ENCODE measurements around the gene FUT8.

Gene FUT8

GRCh38 chr14:65501328-65501727, 88.8 kb downstream of the FUT8 start:
- peaks cover 33 to 45% of the 10 kb centered on the region in 2 donors for H3K4me1 Mint-ChIP-seq
- peaks cover 8 to 13% of the 10 kb centered on the region in 2 donors for H3K36me3 Mint-ChIP-seq
- H3K27me3 Mint-ChIP-seq: no peaks in the 10 kb centered on the region
- H3K4me3 Mint-ChIP-seq: no peak overlapping the region
- no peak for DNase-seq
- peaks cover 3 to 5% of the 10 kb centered on the region in 2 donors for H3K9me3 Mint-ChIP-seq
- peak; percentile 37 to 51 for ATAC-seq (replicated peaks)
- H3K27ac Mint-ChIP-seq: peak overlapping the region; percentile 48

- peak overlapping the region; percentile 82 for H3K27ac Mint-ChIP-seq
- H3K27me3 Mint-ChIP-seq: no peaks in the 10 kb centered on the region
- DNase-seq (no peak), ATAC-seq (replicated peaks) (peak; percentile 93 to 95)
- H3K9me3 Mint-ChIP-seq: no peaks in the 10 kb centered on the region
- peaks cover 30 to 45% of the 10 kb centered on the region in 2 donors for H3K4me1 Mint-ChIP-seq
- H3K4me3 Mint-ChIP-seq: peak overlapping the region in 1 of 2 donors; percentile 26
- peaks cover 3 to 10% of the 10 kb centered on the region in 2 donors for H3K36me3 Mint-ChIP-seq
Observed at GRCh38 chr14:65502676-65503124, 90.2 kb downstream of the FUT8 start.

GRCh38 chr14:65503771-65504170, 91.2 kb downstream of the FUT8 start:
- H3K4me1 Mint-ChIP-seq: peaks cover 27 to 41% of the 10 kb centered on the region in 2 donors

GRCh38 chr14:65506801-65507200, 94.3 kb downstream of the FUT8 start:
- H3K9me3 Mint-ChIP-seq: peaks cover 6 to 17% of the 10 kb centered on the region in 2 donors
- no peak overlapping the region for H3K4me3 Mint-ChIP-seq
- ATAC-seq (replicated peaks) (no peak), DNase-seq (no peak)
- H3K27ac Mint-ChIP-seq: no peak overlapping the region
- peaks cover 10 to 34% of the 10 kb centered on the region in 2 donors for H3K36me3 Mint-ChIP-seq
- H3K4me1 Mint-ChIP-seq: peaks cover 20 to 30% of the 10 kb centered on the region in 2 donors
- H3K27me3 Mint-ChIP-seq: no peaks in the 10 kb centered on the region

More at GRCh38 chr14:65503771-65504170, 91.2 kb downstream of the FUT8 start:
- H3K27ac Mint-ChIP-seq: no peak overlapping the region
- H3K9me3 Mint-ChIP-seq: peaks cover under 1 to 2% of the 10 kb centered on the region in 2 donors
- H3K27me3 Mint-ChIP-seq: no peaks in the 10 kb centered on the region
- H3K36me3 Mint-ChIP-seq: peaks cover 5 to 18% of the 10 kb centered on the region in 2 donors
- DNase-seq (no peak), ATAC-seq (replicated peaks) (no peak)
- H3K4me3 Mint-ChIP-seq: no peak overlapping the region

GRCh38 chr14:65509842-65510241, 97.3 kb downstream of the FUT8 start:
- Mint-ChIP-seq H3K27me3 (no peaks in the 10 kb centered on the region), H3K36me3 (peaks cover 10 to 34% of the 10 kb centered on the region in 2 donors), H3K27ac (no peak overlapping the region), H3K4me1 (peaks cover 11 to 14% of the 10 kb centered on the region in 2 donors), H3K4me3 (no peak overlapping the region), H3K9me3 (peaks cover 6 to 17% of the 10 kb centered on the region in 2 donors)
- DNase-seq (no peak), ATAC-seq (replicated peaks) (no peak)

- Mint-ChIP-seq H3K4me1 (peaks cover 17 to 19% of the 10 kb centered on the region in 2 donors), H3K27ac (no peak overlapping the region), H3K9me3 (peaks cover 6 to 17% of the 10 kb centered on the region in 2 donors), H3K36me3 (peaks cover 8 to 17% of the 10 kb centered on the region in 2 donors), H3K4me3 (no peak overlapping the region), H3K27me3 (no peaks in the 10 kb centered on the region)
- ATAC-seq (replicated peaks): no peak
- DNase-seq: no peak
Observed at GRCh38 chr14:65513671-65514070, 101.1 kb downstream of the FUT8 start.

DNA sequence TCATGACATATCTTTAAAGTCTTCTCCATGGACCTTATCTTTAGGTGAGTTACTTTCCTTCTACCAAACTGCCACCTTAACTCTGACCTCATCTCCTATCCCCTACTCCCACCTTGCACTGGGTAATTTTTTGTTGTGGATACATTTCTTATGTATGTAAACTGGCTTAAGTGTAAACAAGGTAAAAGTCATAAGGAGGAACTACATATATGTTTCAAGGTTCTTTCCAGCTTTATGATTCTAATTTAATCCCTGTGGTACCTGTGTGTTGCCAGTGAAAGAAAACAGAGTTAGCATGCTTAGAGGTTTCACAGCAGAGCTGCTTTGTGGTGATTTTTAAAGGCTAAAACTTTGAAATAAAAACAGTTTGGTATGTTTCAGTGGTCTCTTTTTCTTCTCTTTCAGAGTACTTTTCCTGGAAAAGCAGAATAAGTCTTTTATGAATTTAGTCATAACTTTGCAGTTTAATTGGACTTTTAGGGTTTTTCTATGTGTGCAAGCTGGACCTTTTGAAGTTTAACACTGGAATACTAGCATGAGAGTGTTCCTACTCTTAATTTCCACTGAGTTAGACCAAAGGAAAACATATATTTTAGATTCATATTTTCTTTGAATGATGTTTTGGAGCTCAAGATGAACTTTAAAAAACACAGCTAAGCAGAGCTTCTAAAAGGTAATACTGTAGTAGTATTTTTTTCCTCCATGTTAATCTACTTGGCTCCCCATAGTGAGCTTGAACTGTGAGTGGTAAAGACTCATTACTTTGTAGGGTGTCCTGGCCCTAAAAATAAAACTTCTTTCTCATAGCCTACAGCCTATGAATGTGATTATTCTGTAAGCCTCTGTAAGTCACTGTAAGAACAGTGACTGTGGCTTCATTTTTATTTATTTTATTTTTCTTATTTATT, 105.4 kb downstream of the FUT8 start:
- H3K27ac Mint-ChIP-seq: no peak overlapping the region
- H3K9me3 Mint-ChIP-seq: no peaks in the 10 kb centered on the region
- DNase-seq (no peak), ATAC-seq (replicated peaks) (peak; percentile 55 to 62)
- peaks cover 0 to 3% of the 10 kb centered on the region in 2 donors for H3K36me3 Mint-ChIP-seq
- peaks cover 9 to 20% of the 10 kb centered on the region in 2 donors for H3K4me1 Mint-ChIP-seq
- H3K27me3 Mint-ChIP-seq: no peaks in the 10 kb centered on the region
- no peak overlapping the region for H3K4me3 Mint-ChIP-seq

DNA sequence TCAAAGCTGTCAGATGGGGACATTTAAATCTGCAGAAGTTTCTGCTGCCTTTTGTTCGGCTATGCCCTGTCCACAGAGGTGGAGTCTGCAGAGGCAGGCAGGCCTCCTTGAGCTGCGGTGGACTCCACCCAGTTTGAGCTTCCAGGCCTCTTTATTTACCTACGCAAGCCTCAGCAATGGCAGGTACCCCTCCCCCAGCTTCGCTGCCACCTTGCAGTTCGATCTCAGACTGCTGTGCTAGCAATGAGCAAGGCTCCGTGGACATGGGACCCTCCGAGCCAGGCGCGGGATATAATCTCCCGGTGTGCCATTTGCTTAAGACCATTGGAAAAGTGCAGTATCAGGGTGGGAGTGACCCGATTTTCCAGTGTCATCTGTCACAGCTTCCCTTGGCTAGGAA, 115.5 kb downstream of the FUT8 start:
- Mint-ChIP-seq H3K27ac (no peak overlapping the region), H3K4me1 (peaks cover 31 to 53% of the 10 kb centered on the region in 2 donors), H3K27me3 (no peaks in the 10 kb centered on the region), H3K36me3 (peaks cover 17 to 48% of the 10 kb centered on the region in 2 donors), H3K4me3 (no peak overlapping the region), H3K9me3 (peaks cover 18 to 22% of the 10 kb centered on the region in 2 donors)
- ATAC-seq (replicated peaks) (no peak), DNase-seq (no peak)

DNA sequence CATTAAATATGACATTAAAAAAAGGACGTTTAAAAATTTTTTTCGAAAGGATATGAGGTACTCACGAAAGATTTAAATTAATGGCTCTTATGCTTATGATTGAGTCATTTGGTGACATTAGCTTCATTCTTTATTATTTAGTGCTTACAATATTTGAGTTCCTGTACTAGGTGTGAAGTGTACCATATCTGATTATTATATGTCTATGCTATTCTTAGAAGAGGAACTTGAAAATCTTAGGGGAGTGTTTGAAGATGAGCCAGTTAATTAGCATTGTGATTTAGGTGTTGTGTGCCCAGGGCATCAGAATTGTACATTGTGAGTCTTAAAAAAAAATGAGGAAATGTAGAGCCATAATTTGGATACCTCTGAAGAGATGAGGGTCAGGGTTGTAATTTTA, 118.6 kb downstream of the FUT8 start:
- H3K4me1 Mint-ChIP-seq: peaks cover 11 to 29% of the 10 kb centered on the region in 2 donors
- H3K36me3 Mint-ChIP-seq: peaks cover 13 to 29% of the 10 kb centered on the region in 2 donors
- no peak overlapping the region for H3K27ac Mint-ChIP-seq
- H3K27me3 Mint-ChIP-seq: no peaks in the 10 kb centered on the region
- peaks cover 12 to 13% of the 10 kb centered on the region in 2 donors for H3K9me3 Mint-ChIP-seq
- DNase-seq: no peak
- H3K4me3 Mint-ChIP-seq: no peak overlapping the region
- peak; percentile 80 to 81 for ATAC-seq (replicated peaks)

GRCh38 chr14:65533736-65534404, 121.3 kb downstream of the FUT8 start:
- H3K9me3 Mint-ChIP-seq: peaks cover 6% of the 10 kb centered on the region in 2 donors
- no peak overlapping the region for H3K27ac Mint-ChIP-seq
- H3K27me3 Mint-ChIP-seq: no peaks in the 10 kb centered on the region
- H3K36me3 Mint-ChIP-seq: peaks cover 8 to 16% of the 10 kb centered on the region in 2 donors
- DNase-seq (no peak), ATAC-seq (replicated peaks) (no peak)
- no peak overlapping the region for H3K4me3 Mint-ChIP-seq
- H3K4me1 Mint-ChIP-seq: peaks cover 11 to 14% of the 10 kb centered on the region in 2 donors

DNA sequence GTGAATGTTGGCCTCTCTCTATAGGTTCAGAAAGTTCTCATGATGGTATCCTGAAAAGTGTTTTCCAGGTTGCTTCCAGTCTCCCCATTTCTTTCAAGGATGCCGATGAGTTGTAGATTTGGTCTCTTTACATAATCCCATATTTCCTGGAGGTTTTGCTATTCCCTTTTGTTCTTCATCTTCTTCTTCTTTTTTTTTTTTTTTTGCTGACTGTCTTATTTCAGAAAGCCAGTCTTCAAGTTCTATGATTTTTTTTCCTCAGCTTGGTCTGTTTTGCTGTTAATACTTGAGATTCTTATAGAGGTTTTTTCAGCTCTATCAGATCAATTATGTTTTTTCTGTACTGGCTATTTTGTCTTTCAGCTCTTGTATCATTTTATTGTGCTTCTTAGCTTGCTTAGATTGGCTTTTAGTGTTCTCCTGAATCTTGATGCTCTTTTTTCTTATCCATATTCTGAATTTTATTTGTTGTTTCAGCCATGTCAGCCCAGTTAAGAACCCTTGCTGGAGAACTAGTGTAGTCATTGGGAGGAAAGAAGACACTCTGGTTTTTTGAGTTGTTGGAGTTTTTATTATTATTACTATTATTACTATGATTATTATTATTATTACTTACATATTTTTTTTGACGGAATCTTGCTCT, 124.4 kb downstream of the FUT8 start:
- Mint-ChIP-seq H3K27ac (no peak overlapping the region), H3K4me3 (no peak overlapping the region), H3K4me1 (peaks cover 0 to 3% of the 10 kb centered on the region in 2 donors), H3K27me3 (no peaks in the 10 kb centered on the region), H3K36me3 (peaks cover 0 to 3% of the 10 kb centered on the region in 2 donors), H3K9me3 (no peaks in the 10 kb centered on the region)
- DNase-seq: no peak
- no peak for ATAC-seq (replicated peaks)

DNA sequence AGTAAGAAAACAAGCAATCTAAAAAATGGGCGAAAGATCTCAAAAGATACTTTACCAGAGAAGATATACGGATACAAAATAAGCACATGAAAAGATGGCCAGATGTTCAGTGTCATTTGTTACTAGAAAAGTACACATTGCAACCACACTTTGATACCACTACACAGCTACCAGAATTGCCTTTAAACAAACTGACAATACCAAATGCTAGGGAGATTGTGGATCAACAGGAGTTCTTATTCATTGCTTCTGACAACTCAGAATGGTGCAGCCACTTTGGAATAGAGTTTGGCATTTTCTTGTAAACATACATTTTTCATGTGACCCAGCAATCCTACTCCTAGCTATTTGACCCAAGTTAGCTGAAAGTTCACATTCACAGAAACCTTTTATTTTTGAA, 136.3 kb downstream of the FUT8 start:
- H3K27me3 Mint-ChIP-seq: no peaks in the 10 kb centered on the region
- peaks cover 0 to 3% of the 10 kb centered on the region in 2 donors for H3K9me3 Mint-ChIP-seq
- peaks cover 0 to 2% of the 10 kb centered on the region in 2 donors for H3K36me3 Mint-ChIP-seq
- DNase-seq: no peak
- H3K4me1 Mint-ChIP-seq: peaks cover 10 to 14% of the 10 kb centered on the region in 2 donors
- no peak overlapping the region for H3K4me3 Mint-ChIP-seq
- H3K27ac Mint-ChIP-seq: no peak overlapping the region
- ATAC-seq (replicated peaks): no peak

- ATAC-seq (replicated peaks) (no peak), DNase-seq (no peak)
- H3K4me3 Mint-ChIP-seq: no peak overlapping the region
- H3K27ac Mint-ChIP-seq: no peak overlapping the region
- H3K27me3 Mint-ChIP-seq: no peaks in the 10 kb centered on the region
- peaks cover 0 to 2% of the 10 kb centered on the region in 2 donors for H3K36me3 Mint-ChIP-seq
- H3K9me3 Mint-ChIP-seq: peaks cover 0 to 3% of the 10 kb centered on the region in 2 donors
- peaks cover 10 to 14% of the 10 kb centered on the region in 2 donors for H3K4me1 Mint-ChIP-seq
Observed at GRCh38 chr14:65549429-65549828, 136.9 kb downstream of the FUT8 start.

Data from stimulated activated naive B cell treated with anti-CD40 and anti-IgM and Interleukin-4, amounts not matched to agents 10 μg/mL and 1 μg/mL and 100 μg/mL, for 72 hours (primary cell).